GM12878 (cell line): ENCODE results near the gene PHC2. TPM values are rescaled to one million over a fixed set of nuclear protein-coding genes. Genes with fewer than 3 reads are reported as not detected.

Experiments used
- ATAC-seq: fragments of 200-7000 bp; cut with Tn5 transposase; 3 replicates; pipeline ENCODE4 v1.9.1; 2020; ENCODE audit warnings: mild to moderate bottlenecking, moderate library complexity
- BruUV-seq: library from RNA; stranded (reverse); fragments of 400-500 nt; replicated peaks from 2 replicates; lab custom pipeline; 2021; lab: Mats Ljungman, UMichigan
- CTCF ChIA-PET: fragments of 300-600 bp; sonication (Branson Sonifier 250); formaldehyde crosslinking; extraction: SDS; loops from one replicate; lab custom pipeline; 2021; ENCODE audit warnings: inconsistent platforms; lab: Yijun Ruan, JAX
- POLR2A ChIA-PET: fragments of 350-600 bp; formaldehyde crosslinking; extraction: SDS; loops from one replicate; lab custom pipeline; 2021; ENCODE audit warnings: inconsistent platforms; lab: Charles Lee
- RAD21 ChIA-PET: fragments of 300-600 bp; sonication (Branson Sonifier 250); formaldehyde crosslinking; loops from one replicate; lab custom pipeline; 2023; ENCODE audit warnings: antibody characterized with exemption; ENCODE audit not compliant: unreplicated experiment; lab: Charles Lee
- SMC1A ChIA-PET: fragments of 300-600 bp; sonication (Branson Sonifier 250); formaldehyde crosslinking; loops from one replicate; lab custom pipeline; 2023; ENCODE audit not compliant: unreplicated experiment, uncharacterized antibody; lab: Charles Lee
- DNase-seq: peaks from one replicate; pipeline ENCODE4 v3.0.0-alpha.2; 2011; ENCODE audit warnings: low read depth, low spot score
- FAIRE-seq: peaks from 3 replicates; lab custom pipeline; 2011; peaks lifted over from hg19 to GRCh38; lab: Jason Lieb, UNC
- H2AFZ ChIP-seq: 2 replicates; pipeline ENCODE4 v1.6.0; 2011; ENCODE audit warnings: low read depth, low read length, control low read depth; ENCODE audit not compliant: control insufficient read depth
- H3K27ac ChIP-seq: 2 replicates; pipeline ENCODE4 v1.5.1; 2011; ENCODE audit warnings: control low read depth; ENCODE audit not compliant: control insufficient read depth, insufficient read depth
- H3K27me3 ChIP-seq, 2 experiments: replicated peaks in 1 of 2; 2 replicates each; pipeline versions ENCODE4 v1.6.0 to v1.6.1; 2011; ENCODE audit warnings: low read length in 1 of 2; ENCODE audit not compliant: control insufficient read depth in 2 of 2, insufficient read depth in 2 of 2
- H3K36me3 ChIP-seq, 2 experiments: 2 replicates each; pipeline ENCODE4 v1.5.1; 2011; ENCODE audit warnings: low read length in 1 of 2; ENCODE audit not compliant: control insufficient read depth in 2 of 2, insufficient read depth in 2 of 2
- H3K4me1 ChIP-seq: 2 replicates; pipeline ENCODE4 v1.6.1; 2011; ENCODE audit warnings: mild to moderate bottlenecking, low read length, moderate library complexity, mixed read lengths; ENCODE audit not compliant: control insufficient read depth, insufficient read depth
- H3K4me2 ChIP-seq: 2 replicates; pipeline ENCODE4 v1.6.0; 2011; ENCODE audit warnings: control low read depth; ENCODE audit not compliant: control insufficient read depth, insufficient read depth
- H3K4me3 ChIP-seq: fragments of 200-600 bp; sonication (generic); 2 replicates; pipeline ENCODE4 v1.5.1; 2016
- H3K79me2 ChIP-seq: 2 replicates; pipeline ENCODE4 v1.6.0; 2011; ENCODE audit warnings: low read length; ENCODE audit not compliant: control insufficient read depth, insufficient read depth
- H3K9ac ChIP-seq: 2 replicates; pipeline ENCODE4 v1.8.0; 2011; ENCODE audit warnings: low read length, control low read depth, mixed read lengths; ENCODE audit not compliant: control insufficient read depth, insufficient read depth
- H3K9me3 ChIP-seq: replicated peaks from 3 replicates; pipeline ENCODE4 v1.5.1; 2011; ENCODE audit warnings: mild to moderate bottlenecking, low read length; ENCODE audit not compliant: control insufficient read depth, insufficient read depth
- H4K20me1 ChIP-seq: 2 replicates; pipeline ENCODE4 v1.6.0; 2011; ENCODE audit not compliant: control insufficient read depth, insufficient read depth
- CHD4 ChIP-seq: fragments of 200-600 bp; sonication (generic); IDR thresholded peaks from 2 replicates; pipeline ENCODE4 v1.6.1; 2016; ENCODE audit warnings: mild to moderate bottlenecking
- HSF1 ChIP-seq: fragments of 150-350 bp; IDR thresholded peaks from 2 replicates; pipeline ENCODE4 v1.6.1; 2014; ENCODE audit warnings: mild to moderate bottlenecking, low read depth, low read length
- WGBS: methylation state at CpG from one replicate; pipeline ENCODE4 v1.1.6; 2016; ENCODE audit warnings: low lambda C conversion rate; ENCODE audit not compliant: insufficient replicate concordance, insufficient coverage; ENCODE audit errors: missing lambda C conversion rate; 5-methylcytosine and 5-hydroxymethylcytosine counted together
- in situ Hi-C: fragments of 300-500 bp; cut with MboI; formaldehyde crosslinking; loops from 9 replicates; pipeline ENCODE4 v1.14.3; 2018; ENCODE audit warnings: mixed read lengths
- intact Hi-C: fragments of 100-400 bp; cut with micrococcal nuclease; formaldehyde crosslinking; loops from one replicate; pipeline ENCODE4 v1.14.2; 2022; ENCODE audit not compliant: unreplicated experiment
- polyA plus RNA-seq, 11 experiments: library from polyadenylated mRNA; depleted of rRNA in 4 of 11; unstranded in 6 of 11; stranded (reverse) in 5 of 11; fragments of >200 nt; fragmentation: Nextera tagmentation in 4 of 11; fragmentation: Illumina TruSeq in 1 of 11; extraction: Ambion mirVana in 4 of 11; extraction: Trizol in 1 of 11; gene quantifications; 1 replicate in 1 of 11; 2 replicates in 10 of 11; pipeline versions ENCODE4 v1.2.1 to v1.2.3, GENCODE V29; 2011 to 2016; ENCODE audit warnings: inconsistent platforms in 2 of 11, missing spikeins in 2 of 11, low read depth in 1 of 11
- total RNA-seq, 4 experiments: library from RNA; depleted of rRNA in 3 of 4; stranded (reverse); fragments of >200 nt in 3 of 4; fragmentation: Illumina TruSeq in 1 of 4; extraction: Trizol in 1 of 4; gene quantifications; 2 replicates each; pipeline versions ENCODE4 v1.2.1 to v1.2.3, GENCODE V29; 2013 to 2021

The PHC2 gene
- total and polyA plus RNA-seq, 10 of the 15 experiments (the other 5 are each of a cell fraction or from before 2014, with no cell fraction given): 2.0 to 35.9 (median 16.4) TPM

DNA sequence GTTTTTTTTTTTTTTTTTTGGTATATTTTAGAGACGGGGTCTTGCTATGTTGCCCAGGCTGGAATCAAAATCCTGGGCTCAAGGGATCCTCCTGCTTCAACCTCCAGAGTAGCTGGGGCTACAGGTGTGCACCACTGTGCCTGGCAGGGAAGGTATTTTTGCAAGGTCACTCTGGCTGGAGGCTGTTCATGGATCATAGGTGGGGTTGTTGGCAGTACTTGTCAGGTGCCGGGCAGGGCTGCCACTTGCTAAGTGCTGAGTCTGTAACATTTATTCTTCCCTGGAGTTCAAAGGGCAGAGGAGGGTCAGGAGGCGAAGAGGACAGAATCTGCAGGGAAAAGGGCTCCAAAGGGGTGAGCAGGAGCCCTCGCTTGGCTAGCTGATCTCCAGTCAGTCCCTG lies 134.1 kb downstream of the PHC2 start:
- intact Hi-C loops: loop anchor here (5.0 kb wide), 2 partner anchors 160 to 185 kb away; no protein-coding TSS in a partner anchor
- CTCF ChIA-PET: interaction anchor here (0.6 to 7.8 kb wide), 26 partner anchors 8 to 316 kb away, joined by 3 to 239 read pairs (median 8); partner anchors contain the start of gene ZSCAN20
- POLR2A ChIA-PET: interaction anchor here (0.6 to 1.0 kb wide), 4 partner anchors 46 to 164 kb away, joined by 3 to 6 read pairs (median 5); no protein-coding TSS in a partner anchor

More for the DNA sequence above, 134.1 kb downstream of the PHC2 start:
- Histone ChIP-seq H3K27ac (no peak overlapping the region), H4K20me1 (no peaks in the 10 kb centered on the region), H3K36me3 (peaks cover 0 to 3% of the 10 kb centered on the region in 2 experiments; a peak in 3 of 4 replicates), H3K9me3 (no peaks in the 10 kb centered on the region), H3K9ac (no peak overlapping the region), H3K4me3 (no peak overlapping the region), H2AFZ (no peak overlapping the region), H3K27me3 (no peaks in the 10 kb centered on the region), H3K79me2 (no peaks in the 10 kb centered on the region), H3K4me2 (no peak overlapping the region), H3K4me1 (no peaks in the 10 kb centered on the region)
- in situ Hi-C loops: loop anchor here (5.0 kb wide), 3 partner anchors 70 to 315 kb away; no protein-coding TSS in a partner anchor
- ChIA-PET SMC1A (interaction anchor here (1.1 to 7.5 kb wide), 9 partner anchors 9 to 181 kb away, joined by 4 to 149 read pairs (median 8); partner anchors contain the start of gene ZSCAN20), RAD21 (interaction anchor here (1.8 to 6.0 kb wide), 5 partner anchors 67 to 173 kb away, joined by 9 to 103 read pairs (median 13); partner anchors contain the start of gene ZSCAN20)
- no peak for FAIRE-seq
- no peak for DNase-seq
- TF ChIP-seq HSF1 (no peak), CHD4 (no peak)
- 33% methylated on average over 3 of the region's 4 CpGs for WGBS
- ATAC-seq: no peak
- BruUV-seq: no TSS peak
